Measurements from ENCODE around the gene LNX1.

DNA sequence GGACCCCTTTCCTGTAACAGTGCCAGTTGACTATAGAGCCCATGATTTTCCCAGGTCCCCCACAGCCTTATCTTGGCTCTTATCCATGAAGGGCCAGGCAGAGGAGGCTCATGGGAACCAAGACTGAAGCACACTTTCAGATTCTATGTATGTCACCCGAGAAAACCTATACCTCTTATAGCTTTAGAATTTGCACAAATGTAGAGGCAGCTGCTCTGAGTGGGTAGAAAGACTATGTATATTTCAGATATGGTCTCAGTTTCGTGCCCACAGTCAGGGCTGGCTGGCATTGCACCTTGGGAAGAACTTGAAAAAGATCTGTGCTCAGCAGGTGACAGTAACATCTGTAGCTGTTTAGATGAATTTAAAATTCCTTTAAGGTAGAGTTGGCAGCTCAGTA, 8.3 kb upstream of the LNX1 start:
- TF ChIP-seq RAD51 (IDR thresholded peaks at IDR 0.05; ENCODE audit: borderline replicate concordance) (no peak), ZSCAN29 (CRISPR knock-in tag; conservative IDR thresholded peaks at IDR 0.05) (no peak), TBL1XR1 (IDR thresholded peaks at IDR 0.05; ENCODE audit: borderline replicate concordance, low read length, partially characterized antibody) (no peak), SMC3 (IDR thresholded peaks at IDR 0.05; ENCODE audit: low read length) (no peak)
- TF ChIP-seq, protein P1, sequence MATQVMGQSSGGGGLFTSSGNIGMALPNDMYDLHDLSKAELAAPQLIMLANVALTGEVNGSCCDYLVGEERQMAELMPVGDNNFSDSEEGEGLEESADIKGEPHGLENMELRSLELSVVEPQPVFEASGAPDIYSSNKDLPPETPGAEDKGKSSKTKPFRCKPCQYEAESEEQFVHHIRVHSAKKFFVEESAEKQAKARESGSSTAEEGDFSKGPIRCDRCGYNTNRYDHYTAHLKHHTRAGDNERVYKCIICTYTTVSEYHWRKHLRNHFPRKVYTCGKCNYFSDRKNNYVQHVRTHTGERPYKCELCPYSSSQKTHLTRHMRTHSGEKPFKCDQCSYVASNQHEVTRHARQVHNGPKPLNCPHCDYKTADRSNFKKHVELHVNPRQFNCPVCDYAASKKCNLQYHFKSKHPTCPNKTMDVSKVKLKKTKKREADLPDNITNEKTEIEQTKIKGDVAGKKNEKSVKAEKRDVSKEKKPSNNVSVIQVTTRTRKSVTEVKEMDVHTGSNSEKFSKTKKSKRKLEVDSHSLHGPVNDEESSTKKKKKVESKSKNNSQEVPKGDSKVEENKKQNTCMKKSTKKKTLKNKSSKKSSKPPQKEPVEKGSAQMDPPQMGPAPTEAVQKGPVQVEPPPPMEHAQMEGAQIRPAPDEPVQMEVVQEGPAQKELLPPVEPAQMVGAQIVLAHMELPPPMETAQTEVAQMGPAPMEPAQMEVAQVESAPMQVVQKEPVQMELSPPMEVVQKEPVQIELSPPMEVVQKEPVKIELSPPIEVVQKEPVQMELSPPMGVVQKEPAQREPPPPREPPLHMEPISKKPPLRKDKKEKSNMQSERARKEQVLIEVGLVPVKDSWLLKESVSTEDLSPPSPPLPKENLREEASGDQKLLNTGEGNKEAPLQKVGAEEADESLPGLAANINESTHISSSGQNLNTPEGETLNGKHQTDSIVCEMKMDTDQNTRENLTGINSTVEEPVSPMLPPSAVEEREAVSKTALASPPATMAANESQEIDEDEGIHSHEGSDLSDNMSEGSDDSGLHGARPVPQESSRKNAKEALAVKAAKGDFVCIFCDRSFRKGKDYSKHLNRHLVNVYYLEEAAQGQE (IDR thresholded peaks at IDR 0.05; ENCODE audit: borderline replicate concordance in 1 of 2, low read depth in 1 of 2, low read length in 2 of 2), result no peak
- TF ChIP-seq, protein P2, sequence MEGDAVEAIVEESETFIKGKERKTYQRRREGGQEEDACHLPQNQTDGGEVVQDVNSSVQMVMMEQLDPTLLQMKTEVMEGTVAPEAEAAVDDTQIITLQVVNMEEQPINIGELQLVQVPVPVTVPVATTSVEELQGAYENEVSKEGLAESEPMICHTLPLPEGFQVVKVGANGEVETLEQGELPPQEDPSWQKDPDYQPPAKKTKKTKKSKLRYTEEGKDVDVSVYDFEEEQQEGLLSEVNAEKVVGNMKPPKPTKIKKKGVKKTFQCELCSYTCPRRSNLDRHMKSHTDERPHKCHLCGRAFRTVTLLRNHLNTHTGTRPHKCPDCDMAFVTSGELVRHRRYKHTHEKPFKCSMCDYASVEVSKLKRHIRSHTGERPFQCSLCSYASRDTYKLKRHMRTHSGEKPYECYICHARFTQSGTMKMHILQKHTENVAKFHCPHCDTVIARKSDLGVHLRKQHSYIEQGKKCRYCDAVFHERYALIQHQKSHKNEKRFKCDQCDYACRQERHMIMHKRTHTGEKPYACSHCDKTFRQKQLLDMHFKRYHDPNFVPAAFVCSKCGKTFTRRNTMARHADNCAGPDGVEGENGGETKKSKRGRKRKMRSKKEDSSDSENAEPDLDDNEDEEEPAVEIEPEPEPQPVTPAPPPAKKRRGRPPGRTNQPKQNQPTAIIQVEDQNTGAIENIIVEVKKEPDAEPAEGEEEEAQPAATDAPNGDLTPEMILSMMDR (CRISPR knock-in tag; IDR thresholded peaks at IDR 0.05), result no peak

Data from HepG2 (cell line).